Measurements from ENCODE around the gene ZFP36L1. TPM values are rescaled to one million over a fixed set of nuclear protein-coding genes. Genes with fewer than 3 reads are reported as not detected.

ZFP36L1 gene
- total and polyA plus RNA-seq, 10 of the 15 experiments (the other 5 are each of a cell fraction or from before 2014, with no cell fraction given) = 22.0 to 184 (median 66.1) TPM

DNA sequence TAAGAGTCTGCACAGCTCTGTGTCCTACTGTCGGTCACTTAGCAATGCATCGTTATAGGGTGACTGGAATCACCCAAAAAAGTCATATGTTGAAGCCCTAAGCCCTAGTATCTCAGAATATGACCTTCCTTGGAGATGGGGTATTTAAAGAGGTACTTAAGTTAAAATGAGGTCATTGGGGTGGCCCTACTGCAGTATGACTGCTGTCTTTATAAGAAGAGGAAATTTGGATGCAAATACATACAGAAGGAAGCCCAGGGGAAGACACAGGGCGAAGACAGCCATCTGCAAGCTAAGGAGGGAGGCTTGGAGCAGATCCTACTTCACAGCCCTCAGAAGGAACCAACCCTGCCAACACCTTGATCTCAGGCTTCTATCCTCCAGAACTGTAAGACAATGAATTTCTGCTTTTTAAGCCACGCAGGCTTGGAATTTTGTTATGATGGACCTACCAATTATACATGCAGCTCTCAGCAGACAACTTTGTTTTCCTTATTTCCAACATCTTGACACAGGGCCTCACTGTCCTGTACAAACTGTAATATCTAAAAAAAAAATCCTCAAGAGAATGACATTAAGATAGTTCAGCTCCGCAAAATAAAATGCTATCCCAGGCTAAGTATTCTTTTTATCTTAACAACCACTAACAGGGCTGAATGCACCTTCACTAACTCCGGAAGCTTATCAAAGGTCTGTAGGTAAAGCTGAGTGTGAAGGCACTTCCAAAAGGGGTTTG, 40.4 kb downstream of the ZFP36L1 start:
- BruUV-seq (replicated peaks) = no TSS peak
- Histone ChIP-seq H3K4me2 (ENCODE audit: control insufficient read depth, insufficient read depth) (no peak overlapping the region), H3K27me3 (replicated peaks in 1 of 2; ENCODE audit: control insufficient read depth in 2 of 2, insufficient read depth in 2 of 2, low read length in 1 of 2) (no peaks in the 10 kb centered on the region), H3K9ac (ENCODE audit: control insufficient read depth, insufficient read depth, low read length) (no peak overlapping the region), H3K36me3 (ENCODE audit: control insufficient read depth in 2 of 2, insufficient read depth in 2 of 2, low read length in 1 of 2) (no peaks in the 10 kb centered on the region), H3K9me3 (replicated peaks; ENCODE audit: control insufficient read depth, insufficient read depth, low read length) (no peaks in the 10 kb centered on the region), H3K27ac (ENCODE audit: control insufficient read depth, insufficient read depth) (no peak overlapping the region), H3K4me3 (no peak overlapping the region), H3K79me2 (ENCODE audit: control insufficient read depth, insufficient read depth, low read length) (no peaks in the 10 kb centered on the region), H2AFZ (ENCODE audit: control insufficient read depth, low read depth, low read length) (no peak overlapping the region), H4K20me1 (ENCODE audit: control insufficient read depth, insufficient read depth) (no peaks in the 10 kb centered on the region), H3K4me1 (ENCODE audit: control insufficient read depth, insufficient read depth, low read length) (no peaks in the 10 kb centered on the region)
- intact Hi-C loops (cut with micrococcal nuclease; ENCODE audit: unreplicated experiment) (no loop called here), in situ Hi-C loops (cut with MboI) (no loop called here)
- ChIA-PET SMC1A (ENCODE audit: uncharacterized antibody, unreplicated experiment) (interaction anchor here (0.7 kb wide), 1 partner anchor 21 kb away, joined by 3 read pairs; no protein-coding TSS in a partner anchor), CTCF (interaction anchor here (0.5 kb wide), 1 partner anchor 362 kb away, joined by 3 read pairs; no protein-coding TSS in a partner anchor), POLR2A (no interaction called here), RAD21 (ENCODE audit: unreplicated experiment) (no interaction called here)
- 69% methylated on average over 6 of the region's 6 CpGs for WGBS (ENCODE audit: insufficient coverage, insufficient replicate concordance, low lambda C conversion rate, missing lambda C conversion rate)
- TF ChIP-seq POLR2AphosphoS5 (IDR thresholded peaks at IDR 0.05; ENCODE audit: low read length) = no peak
- no peak for TF ChIP-seq IRF4 (IDR thresholded peaks at IDR 0.05; ENCODE audit: low read depth, low read length)
- TF ChIP-seq MXI1 (IDR thresholded peaks at IDR 0.05; ENCODE audit: low read depth, low read length) = no peak
- no peak for TF ChIP-seq POU2F2 (IDR thresholded peaks at IDR 0.05; ENCODE audit: borderline replicate concordance, low read depth, low read length)
- no peak for TF ChIP-seq GABPA (IDR thresholded peaks at IDR 0.05; ENCODE audit: low read depth)
- no peak for DNase-seq (ENCODE audit: low read depth, low spot score)
- FAIRE-seq = no peak
- ATAC-seq = no peak

Measured in GM12878 (cell line).